ENCODE measurements around the gene LRP11. TPM values are rescaled to one million over a fixed set of nuclear protein-coding genes. Genes with fewer than 3 reads are reported as not detected.

The LRP11 gene
- polyA plus RNA-seq, 2 of the 4 experiments (the other 2 are of a cell fraction) = 48.9 to 57.7 TPM

DNA sequence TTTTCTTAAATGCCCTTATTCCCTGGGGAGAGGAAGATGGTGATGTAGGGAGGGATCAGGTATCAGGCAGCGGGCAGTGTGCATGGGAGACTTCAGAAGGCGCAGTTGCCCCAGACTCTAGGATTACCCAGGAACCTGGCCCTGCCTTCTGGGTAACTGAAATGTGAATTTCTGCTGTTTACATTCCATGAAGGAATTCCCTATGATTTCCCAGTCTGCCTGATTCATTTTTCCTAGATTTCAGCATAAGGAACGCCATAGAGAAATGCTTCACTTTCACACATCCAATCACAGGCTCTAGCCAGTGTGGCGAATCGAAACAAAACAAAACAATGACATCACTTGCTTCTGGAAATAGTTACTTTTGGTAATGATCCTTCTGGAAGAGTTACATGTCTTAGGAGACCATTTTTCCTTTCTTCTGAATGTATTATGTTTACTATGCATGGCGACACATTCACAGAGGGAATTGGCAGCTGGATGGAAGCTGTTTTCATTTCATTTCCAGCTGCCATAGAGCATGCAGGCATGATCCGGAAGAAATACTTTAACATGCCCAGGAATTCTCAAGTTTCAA lies 33.3 kb downstream of the LRP11 start (continued):
- TF ChIP-seq REST (IDR thresholded peaks at IDR 0.05) (no peak), HEYL (CRISPR knock-in tag; IDR thresholded peaks at IDR 0.05) (no peak)

DNA sequence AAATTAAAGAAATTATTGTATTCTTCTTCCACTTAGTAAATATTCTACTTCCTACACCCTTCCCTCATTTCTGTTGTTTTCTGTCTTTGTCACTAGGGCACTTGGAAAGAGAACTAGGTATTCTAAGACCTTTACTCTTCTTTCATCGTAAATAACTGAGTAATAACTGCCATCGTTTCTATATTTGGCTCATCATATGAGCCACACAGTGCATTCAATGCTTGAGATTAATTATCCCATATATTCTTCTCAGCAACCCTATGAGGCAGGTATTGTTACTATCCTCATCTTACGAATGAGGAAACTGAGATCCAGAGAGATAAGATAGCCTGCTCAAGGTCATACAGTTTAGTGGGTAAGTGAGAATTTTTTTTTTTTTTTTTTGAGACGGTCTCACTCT lies 38.9 kb downstream of the LRP11 start:
- Histone ChIP-seq H3K9me3 (no peaks in the 10 kb centered on the region), H3K27ac (no peak overlapping the region), H3K4me2 (no peak overlapping the region), H3K4me1 (no peaks in the 10 kb centered on the region), H3K4me3 (no peak overlapping the region)
- ChIA-PET POLR2A (no interaction called here), CTCF (interaction anchor here (1.2 to 4.6 kb wide), 3 partner anchors 9 to 55 kb away, joined by 3 to 22 read pairs (median 4); no protein-coding TSS in a partner anchor)
- DNase-seq (ENCODE audit: low read depth in 1 of 2, low spot score in 1 of 2) (no peak), ATAC-seq (no peak), FAIRE-seq (no peak)
- TF ChIP-seq MAZ (IDR thresholded peaks at IDR 0.05; ENCODE audit: borderline replicate concordance, low read depth, low read length) (no peak), E2F6 (IDR thresholded peaks at IDR 0.05; ENCODE audit: borderline replicate concordance, low read depth) (no peak), RCOR1 (IDR thresholded peaks at IDR 0.05; ENCODE audit: low read depth, low read length) (no peak), ZSCAN20 (CRISPR knock-in tag; IDR thresholded peaks at IDR 0.05) (no peak), ELK1 (IDR thresholded peaks at IDR 0.05; ENCODE audit: low read depth, low read length) (no peak)
- TF ChIP-seq, protein P1, sequence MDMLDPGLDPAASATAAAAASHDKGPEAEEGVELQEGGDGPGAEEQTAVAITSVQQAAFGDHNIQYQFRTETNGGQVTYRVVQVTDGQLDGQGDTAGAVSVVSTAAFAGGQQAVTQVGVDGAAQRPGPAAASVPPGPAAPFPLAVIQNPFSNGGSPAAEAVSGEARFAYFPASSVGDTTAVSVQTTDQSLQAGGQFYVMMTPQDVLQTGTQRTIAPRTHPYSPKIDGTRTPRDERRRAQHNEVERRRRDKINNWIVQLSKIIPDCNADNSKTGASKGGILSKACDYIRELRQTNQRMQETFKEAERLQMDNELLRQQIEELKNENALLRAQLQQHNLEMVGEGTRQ (IDR thresholded peaks at IDR 0.05) = no peak
- WGBS (ENCODE audit: missing lambda C conversion rate) = 78% methylated on average over 4 of the region's 4 CpGs

DNA sequence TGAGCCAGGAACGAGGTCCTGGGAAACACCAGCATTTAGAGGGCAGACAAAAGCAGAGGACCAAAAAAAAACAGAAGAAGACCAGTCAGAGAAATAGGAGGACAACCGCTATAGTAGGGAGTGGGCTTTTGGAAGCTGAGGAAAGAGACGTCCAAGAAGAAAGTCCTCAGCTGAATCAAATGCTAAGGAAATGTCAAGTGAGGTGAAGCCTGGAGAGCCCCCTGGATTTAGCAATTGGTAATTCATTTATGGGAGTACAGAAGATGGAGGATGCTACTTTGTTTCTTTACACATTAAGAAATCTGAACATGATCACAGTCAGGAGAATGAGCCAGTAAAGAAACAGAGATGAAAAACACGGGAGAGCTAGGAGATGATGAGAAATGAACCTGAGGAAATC lies 41.1 kb downstream of the LRP11 start:
- no peak for ATAC-seq
- no peak for FAIRE-seq
- POLR2A ChIA-PET = no interaction called here
- H3K4me1 ChIP-seq = no peaks in the 10 kb centered on the region
- no peak overlapping the region for H3K4me3 ChIP-seq
- H3K4me2 ChIP-seq = no peak overlapping the region
- CTCF ChIA-PET = interaction anchor here (1.7 to 4.6 kb wide), 2 partner anchors 9 to 11 kb away, joined by 7 to 22 read pairs; no protein-coding TSS in a partner anchor
- H3K27ac ChIP-seq = no peak overlapping the region
- no peak for DNase-seq (ENCODE audit: low read depth in 1 of 2, low spot score in 1 of 2)
- TF ChIP-seq MAFK (IDR thresholded peaks at IDR 0.05; ENCODE audit: partially characterized antibody) (no peak), RAD21 (conservative IDR thresholded peaks at IDR 0.05 in 1 of 2, IDR thresholded peaks at IDR 0.05 in 1 of 2) (no peak), RARB (CRISPR knock-in tag; IDR thresholded peaks at IDR 0.05) (no peak), NFE2L2 (conservative IDR thresholded peaks at IDR 0.05; ENCODE audit: low read length) (no peak), TP53 (CRISPR knock-in tag; IDR thresholded peaks at IDR 0.05) (no peak), ELK1 (IDR thresholded peaks at IDR 0.05; ENCODE audit: low read depth, low read length) (no peak), HES2 (IDR thresholded peaks at IDR 0.05) (no peak), POLR2AphosphoS2 (conservative IDR thresholded peaks at IDR 0.05; ENCODE audit: low read length) (no peak), JUN (IDR thresholded peaks at IDR 0.05) (no peak), ESRRA (IDR thresholded peaks at IDR 0.05; ENCODE audit: borderline replicate concordance, low read length) (no peak)
- TF ChIP-seq, protein P2, sequence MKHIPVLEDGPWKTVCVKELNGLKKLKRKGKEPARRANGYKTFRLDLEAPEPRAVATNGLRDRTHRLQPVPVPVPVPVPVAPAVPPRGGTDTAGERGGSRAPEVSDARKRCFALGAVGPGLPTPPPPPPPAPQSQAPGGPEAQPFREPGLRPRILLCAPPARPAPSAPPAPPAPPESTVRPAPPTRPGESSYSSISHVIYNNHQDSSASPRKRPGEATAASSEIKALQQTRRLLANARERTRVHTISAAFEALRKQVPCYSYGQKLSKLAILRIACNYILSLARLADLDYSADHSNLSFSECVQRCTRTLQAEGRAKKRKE (CRISPR knock-in tag; IDR thresholded peaks at IDR 0.05; ENCODE audit: low read depth) = no peak
- TF ChIP-seq, protein P3, sequence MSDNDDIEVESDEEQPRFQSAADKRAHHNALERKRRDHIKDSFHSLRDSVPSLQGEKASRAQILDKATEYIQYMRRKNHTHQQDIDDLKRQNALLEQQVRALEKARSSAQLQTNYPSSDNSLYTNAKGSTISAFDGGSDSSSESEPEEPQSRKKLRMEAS (IDR thresholded peaks at IDR 0.05) = no peak
- TF ChIP-seq, protein P4, sequence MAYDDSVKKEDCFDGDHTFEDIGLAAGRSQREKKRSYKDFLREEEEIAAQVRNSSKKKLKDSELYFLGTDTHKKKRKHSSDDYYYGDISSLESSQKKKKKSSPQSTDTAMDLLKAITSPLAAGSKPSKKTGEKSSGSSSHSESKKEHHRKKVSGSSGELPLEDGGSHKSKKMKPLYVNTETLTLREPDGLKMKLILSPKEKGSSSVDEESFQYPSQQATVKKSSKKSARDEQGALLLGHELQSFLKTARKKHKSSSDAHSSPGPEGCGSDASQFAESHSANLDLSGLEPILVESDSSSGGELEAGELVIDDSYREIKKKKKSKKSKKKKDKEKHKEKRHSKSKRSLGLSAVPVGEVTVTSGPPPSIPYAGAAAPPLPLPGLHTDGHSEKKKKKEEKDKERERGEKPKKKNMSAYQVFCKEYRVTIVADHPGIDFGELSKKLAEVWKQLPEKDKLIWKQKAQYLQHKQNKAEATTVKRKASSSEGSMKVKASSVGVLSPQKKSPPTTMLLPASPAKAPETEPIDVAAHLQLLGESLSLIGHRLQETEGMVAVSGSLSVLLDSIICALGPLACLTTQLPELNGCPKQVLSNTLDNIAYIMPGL (CRISPR knock-in tag; IDR thresholded peaks at IDR 0.05; ENCODE audit: borderline replicate concordance) = no peak
- 77% methylated on average over 4 of the region's 4 CpGs for WGBS (ENCODE audit: missing lambda C conversion rate)
- no peaks in the 10 kb centered on the region for H3K9me3 ChIP-seq

Measured in A549 (cell line).